Mesenchymal stem cell (in vitro differentiated cells and primary cell): Measurements from ENCODE around the gene C9orf72.

Experiments
- DNase-seq: peaks from one replicate; pipeline ENCODE4 v3.0.0-alpha.2; 2013
- H2AFZ ChIP-seq: one replicate; pipeline ENCODE4 v1.6.1; 2013; ENCODE audit warnings: low read depth, mild to moderate bottlenecking, control low read depth, inconsistent platforms, low read length, moderate library complexity
- H2AK5ac ChIP-seq: 2 replicates; pipeline ENCODE4 v1.6.1; 2013; ENCODE audit warnings: low read length, moderate library complexity, mild to moderate bottlenecking, inconsistent platforms; ENCODE audit not compliant: severe bottlenecking
- H2BK120ac ChIP-seq: one replicate; pipeline ENCODE4 v1.6.1; 2013; ENCODE audit warnings: low read depth, mild to moderate bottlenecking, inconsistent platforms, low read length, moderate library complexity
- H2BK12ac ChIP-seq, 2 experiments: one replicate each; pipeline ENCODE4 v1.6.1; 2013; ENCODE audit warnings: inconsistent platforms in 2 of 2, low read length in 2 of 2, mild to moderate bottlenecking in 2 of 2, moderate library complexity in 2 of 2, control low read depth in 1 of 2
- H2BK15ac ChIP-seq: one replicate; pipeline ENCODE4 v1.6.1; 2013; ENCODE audit warnings: mild to moderate bottlenecking, low read depth, inconsistent platforms; ENCODE audit not compliant: poor library complexity, severe bottlenecking
- H2BK5ac ChIP-seq: 2 replicates; pipeline ENCODE4 v1.6.1; 2013; ENCODE audit warnings: low read depth, mild to moderate bottlenecking, low read length, control low read depth, inconsistent platforms; ENCODE audit not compliant: poor library complexity, severe bottlenecking
- H3K14ac ChIP-seq, 2 experiments: one replicate each; pipeline ENCODE4 v1.6.1; 2013; ENCODE audit warnings: inconsistent platforms in 2 of 2, low read length in 2 of 2, control low read depth in 1 of 2, mild to moderate bottlenecking in 1 of 2, moderate library complexity in 1 of 2
- H3K18ac ChIP-seq, 2 experiments: one replicate each; pipeline ENCODE4 v1.6.1; 2013; ENCODE audit warnings: inconsistent platforms in 2 of 2, low read length in 2 of 2, control low read depth in 1 of 2, low read depth in 1 of 2, mild to moderate bottlenecking in 1 of 2
- H3K23ac ChIP-seq, 2 experiments: one replicate each; pipeline ENCODE4 v1.6.1; 2013; ENCODE audit warnings: inconsistent platforms in 2 of 2, low read length in 2 of 2, mild to moderate bottlenecking in 2 of 2, moderate library complexity in 2 of 2, control low read depth in 1 of 2
- H3K27ac ChIP-seq: 2 replicates; pipeline ENCODE4 v1.5.1; 2013; ENCODE audit warnings: mild to moderate bottlenecking, moderate library complexity, low read length, control low read depth, inconsistent platforms; ENCODE audit not compliant: poor library complexity, severe bottlenecking
- H3K27me3 ChIP-seq, 2 experiments: 2 replicates each; pipeline versions ENCODE4 v1.6.1 to v1.7.0; 2013; ENCODE audit warnings: low read length in 2 of 2, mild to moderate bottlenecking in 2 of 2, moderate library complexity in 2 of 2, control low read depth in 1 of 2, inconsistent platforms in 1 of 2; ENCODE audit not compliant: control insufficient read depth in 1 of 2, insufficient read depth in 1 of 2
- H3K36me3 ChIP-seq, 2 experiments: 2 replicates each; pipeline versions ENCODE4 v1.6.1 to v1.7.0; 2013; ENCODE audit warnings: low read length in 2 of 2, control low read depth in 1 of 2, inconsistent platforms in 1 of 2, low read depth in 1 of 2, mild to moderate bottlenecking in 1 of 2; ENCODE audit not compliant: insufficient read depth in 2 of 2, control insufficient read depth in 1 of 2
- H3K4ac ChIP-seq, 2 experiments: one replicate each; pipeline ENCODE4 v1.6.1; 2013; ENCODE audit warnings: inconsistent platforms in 2 of 2, low read length in 2 of 2, mild to moderate bottlenecking in 2 of 2, moderate library complexity in 2 of 2, control low read depth in 1 of 2, low read depth in 1 of 2
- H3K4me1 ChIP-seq: 2 replicates; pipeline ENCODE4 v1.6.1; 2013; ENCODE audit warnings: low read depth, low read length, control low read depth; ENCODE audit not compliant: control insufficient read depth, insufficient read depth
- H3K4me2 ChIP-seq: 2 replicates; pipeline ENCODE4 v1.6.1; 2013; ENCODE audit warnings: low read length, mild to moderate bottlenecking, inconsistent platforms; ENCODE audit not compliant: poor library complexity, severe bottlenecking
- H3K4me3 ChIP-seq, 2 experiments: 2 replicates each; pipeline versions ENCODE4 v1.5.1 to v1.7.0; 2013; ENCODE audit warnings: low read length in 2 of 2, mild to moderate bottlenecking in 2 of 2, control low read depth in 1 of 2, low read depth in 1 of 2; ENCODE audit not compliant: insufficient read depth in 1 of 2
- H3K79me1 ChIP-seq: replicated peaks from 2 replicates; pipeline ENCODE4 v1.6.1; 2013; ENCODE audit warnings: mild to moderate bottlenecking, control low read depth, low read length, inconsistent platforms; ENCODE audit not compliant: poor library complexity, severe bottlenecking
- H3K9ac ChIP-seq: 2 replicates; pipeline ENCODE4 v1.7.0; 2013; ENCODE audit warnings: mild to moderate bottlenecking, low read length, moderate library complexity
- H3K9me3 ChIP-seq: 2 replicates; pipeline ENCODE4 v1.7.0; 2013; ENCODE audit warnings: mild to moderate bottlenecking, low read length; ENCODE audit not compliant: control insufficient read depth
- H4K8ac ChIP-seq: one replicate; pipeline ENCODE4 v1.6.1; 2013; ENCODE audit warnings: inconsistent platforms, mild to moderate bottlenecking, low read length, moderate library complexity
- H4K91ac ChIP-seq: one replicate; pipeline ENCODE4 v1.6.1; 2013; ENCODE audit warnings: mild to moderate bottlenecking, low read length, inconsistent platforms
- WGBS: methylation state at CpG from one replicate; pipeline ENCODE4 v1.1.7; 2013; ENCODE audit warnings: mixed read lengths; 5-methylcytosine and 5-hydroxymethylcytosine counted together

C9orf72 gene

DNA sequence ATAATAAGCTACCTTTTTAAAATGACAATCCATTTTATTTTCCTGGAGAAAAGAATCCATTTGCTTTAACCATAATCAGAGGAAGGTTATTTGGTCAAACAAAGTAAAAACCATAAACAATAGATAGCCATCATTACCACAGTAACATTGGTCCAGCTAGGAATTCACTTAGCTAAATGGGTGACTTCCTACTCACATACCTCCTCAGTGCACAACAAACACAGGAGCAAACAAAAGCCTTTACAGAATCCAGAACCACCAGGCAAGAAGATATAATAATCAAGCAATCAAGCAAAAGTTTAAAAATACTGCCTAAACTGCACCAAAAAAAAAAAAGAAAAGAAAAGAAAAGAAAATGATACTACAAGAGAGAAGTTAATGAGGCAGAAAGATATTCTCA lies 50.1 kb downstream of the C9orf72 start:
- no peak overlapping the region for H3K27ac ChIP-seq
- H2BK12ac ChIP-seq: no peak overlapping the region
- H4K91ac ChIP-seq: no peak overlapping the region
- H3K79me1 ChIP-seq: no peaks in the 10 kb centered on the region
- no peak overlapping the region for H3K4me3 ChIP-seq
- H3K27me3 ChIP-seq: peaks cover 6 to 15% of the 10 kb centered on the region in 2 experiments
- H3K9me3 ChIP-seq: no peaks in the 10 kb centered on the region
- no peak overlapping the region for H3K4ac ChIP-seq
- H3K36me3 ChIP-seq: no peaks in the 10 kb centered on the region
- no peak overlapping the region for H4K8ac ChIP-seq
- no peak overlapping the region for H3K14ac ChIP-seq
- no peak overlapping the region for H3K23ac ChIP-seq
- H2BK5ac ChIP-seq: no peak overlapping the region
- DNase-seq: no peak
- no peak overlapping the region for H3K18ac ChIP-seq
- H2AFZ ChIP-seq: no peak overlapping the region
- H3K4me1 ChIP-seq: peaks cover 4% of the 10 kb centered on the region
- H2AK5ac ChIP-seq: no peak overlapping the region
- H2BK120ac ChIP-seq: no peak overlapping the region
- no peak overlapping the region for H3K4me2 ChIP-seq
- no peak overlapping the region for H2BK15ac ChIP-seq
- no peak overlapping the region for H3K9ac ChIP-seq

- H2BK15ac ChIP-seq: no peak overlapping the region
- 94% methylated on average over 2 of the region's 4 CpGs for WGBS
- no peak overlapping the region for H2BK5ac ChIP-seq
- H3K18ac ChIP-seq: no peak overlapping the region
- DNase-seq: no peak
- no peak overlapping the region for H2BK120ac ChIP-seq
- no peak overlapping the region for H3K4me2 ChIP-seq
- no peak overlapping the region for H2AFZ ChIP-seq
- no peaks in the 10 kb centered on the region for H3K79me1 ChIP-seq
- H2AK5ac ChIP-seq: no peak overlapping the region
- no peak overlapping the region for H3K4me3 ChIP-seq
- H3K36me3 ChIP-seq: no peaks in the 10 kb centered on the region
- no peak overlapping the region for H2BK12ac ChIP-seq
- H3K4ac ChIP-seq: no peak overlapping the region
- H3K27ac ChIP-seq: no peak overlapping the region
- no peak overlapping the region for H4K91ac ChIP-seq
- no peak overlapping the region for H3K14ac ChIP-seq
- H3K23ac ChIP-seq: no peak overlapping the region
- H3K4me1 ChIP-seq: no peaks in the 10 kb centered on the region
- H3K9me3 ChIP-seq: no peaks in the 10 kb centered on the region
- no peak overlapping the region for H4K8ac ChIP-seq
- peaks cover 0 to 5% of the 10 kb centered on the region in 2 experiments for H3K27me3 ChIP-seq
- H3K9ac ChIP-seq: no peak overlapping the region
Measured at GRCh38 chr9:27520986-27521385, 52.3 kb downstream of the C9orf72 start.

DNA sequence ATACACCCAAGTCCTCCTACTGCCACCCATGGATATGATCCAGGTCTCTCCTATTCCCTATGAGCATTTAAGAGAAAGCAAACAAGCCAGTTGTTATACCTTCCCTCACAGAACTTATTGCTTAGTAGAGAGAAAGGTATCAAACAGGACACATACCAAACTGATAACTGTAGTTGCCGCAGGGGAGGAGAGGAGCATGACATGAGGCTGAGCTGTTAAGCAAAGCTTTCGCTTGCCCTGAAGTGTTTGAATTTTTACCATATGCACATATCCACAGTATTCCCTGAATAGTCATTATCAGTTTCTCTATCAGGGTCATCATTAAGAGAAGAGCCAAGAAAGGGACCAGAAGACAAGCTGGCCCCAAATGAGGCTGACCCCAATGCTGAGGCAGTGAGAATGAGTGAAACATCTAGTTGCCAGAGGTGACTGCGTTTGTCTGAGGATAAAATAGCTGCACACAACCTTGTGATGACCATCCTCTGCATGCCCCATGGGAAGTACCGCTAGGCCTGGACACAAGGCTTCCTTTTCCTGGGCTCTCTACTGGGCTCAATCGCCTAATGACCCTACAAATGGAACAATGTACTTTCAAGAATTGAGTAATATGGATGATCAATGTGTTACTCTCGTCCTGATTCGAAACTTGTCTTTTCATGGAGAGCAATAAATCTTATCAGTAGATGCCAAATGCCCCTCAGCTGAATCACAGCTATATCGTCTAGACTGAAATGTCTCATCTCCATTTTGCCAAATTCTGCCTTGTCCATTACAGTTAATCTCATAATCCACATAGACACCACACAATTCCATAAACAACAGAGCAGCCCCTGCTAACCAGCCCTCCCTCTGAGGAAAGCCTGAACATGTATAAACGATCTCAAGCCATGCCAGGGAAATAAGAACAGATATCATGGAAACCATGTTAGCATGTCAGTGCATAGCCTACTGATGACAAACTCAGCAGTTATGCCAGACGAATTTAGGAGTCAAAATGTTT lies 53.5 kb downstream of the C9orf72 start:
- Histone ChIP-seq H2AK5ac (no peak overlapping the region), H3K36me3 (no peaks in the 10 kb centered on the region), H3K23ac (no peak overlapping the region), H3K4ac (no peak overlapping the region), H2BK12ac (no peak overlapping the region), H2BK5ac (no peak overlapping the region), H3K27ac (no peak overlapping the region), H3K4me2 (no peak overlapping the region), H2AFZ (no peak overlapping the region), H3K18ac (no peak overlapping the region), H3K9ac (no peak overlapping the region), H4K91ac (no peak overlapping the region), H3K4me1 (no peaks in the 10 kb centered on the region), H3K4me3 (no peak overlapping the region), H3K27me3 (peaks cover 0 to 9% of the 10 kb centered on the region in 2 experiments), H2BK120ac (no peak overlapping the region), H3K79me1 (no peaks in the 10 kb centered on the region), H3K14ac (no peak overlapping the region), H3K9me3 (no peaks in the 10 kb centered on the region), H2BK15ac (no peak overlapping the region), H4K8ac (no peak overlapping the region)
- WGBS: 85% methylated on average over 7 of the region's 10 CpGs
- DNase-seq: no peak

DNA sequence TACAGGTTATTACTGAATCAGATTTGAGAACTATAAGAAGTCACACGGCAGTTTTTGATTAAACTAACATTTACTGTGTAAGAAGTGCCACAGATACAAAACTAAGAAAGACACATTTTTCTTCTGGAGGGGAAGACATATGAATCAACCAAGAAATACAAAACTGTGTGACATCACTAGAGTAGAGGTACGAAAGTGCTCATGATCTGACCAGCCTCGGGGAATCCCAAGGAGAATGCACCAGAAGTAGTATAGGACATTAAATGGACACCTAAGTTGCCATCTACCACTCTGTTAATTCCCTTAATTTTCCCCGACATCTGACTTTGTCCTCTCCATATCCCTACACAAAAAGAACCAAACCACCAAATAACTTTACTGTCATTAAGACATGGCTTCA lies 54.5 kb downstream of the C9orf72 start:
- Histone ChIP-seq H3K27me3 (peaks cover 0 to 4% of the 10 kb centered on the region in 2 experiments), H3K18ac (no peak overlapping the region), H3K14ac (no peak overlapping the region), H2BK120ac (no peak overlapping the region), H2BK15ac (no peak overlapping the region), H2AK5ac (no peak overlapping the region), H3K23ac (no peak overlapping the region), H2BK5ac (no peak overlapping the region), H3K79me1 (no peaks in the 10 kb centered on the region), H3K4me2 (no peak overlapping the region), H4K91ac (no peak overlapping the region), H3K9me3 (no peaks in the 10 kb centered on the region), H3K4me3 (no peak overlapping the region), H2BK12ac (no peak overlapping the region), H4K8ac (no peak overlapping the region), H3K36me3 (no peaks in the 10 kb centered on the region), H2AFZ (no peak overlapping the region), H3K27ac (no peak overlapping the region), H3K4ac (no peak overlapping the region), H3K4me1 (no peaks in the 10 kb centered on the region), H3K9ac (no peak overlapping the region)
- 89% methylated on average over 3 of the region's 4 CpGs for WGBS
- DNase-seq: no peak
